Measurements from ENCODE around the gene DHH.

GRCh38 chr12:49133590-49133989 is 39.0 kb upstream of the DHH start:
- TF ChIP-seq GLI4 (tag by site-specific recombination; IDR thresholded peaks at IDR 0.05), result no peak
- no peak for TF ChIP-seq CTCF (tag by site-specific recombination; IDR thresholded peaks at IDR 0.05)
- TF ChIP-seq IKZF3 (tag by site-specific recombination; IDR thresholded peaks at IDR 0.05), result no peak
